ENCODE results near the gene RPL41.
A peak's percentile ranks its signal among the peaks of the same experiment; 100 is the strongest.
"Not testable (repeated sequence)": the region's sequence is repeated elsewhere in the genome, so short reads cannot be mapped to it uniquely, and the experiment has no call there.

Gene RPL41

DNA sequence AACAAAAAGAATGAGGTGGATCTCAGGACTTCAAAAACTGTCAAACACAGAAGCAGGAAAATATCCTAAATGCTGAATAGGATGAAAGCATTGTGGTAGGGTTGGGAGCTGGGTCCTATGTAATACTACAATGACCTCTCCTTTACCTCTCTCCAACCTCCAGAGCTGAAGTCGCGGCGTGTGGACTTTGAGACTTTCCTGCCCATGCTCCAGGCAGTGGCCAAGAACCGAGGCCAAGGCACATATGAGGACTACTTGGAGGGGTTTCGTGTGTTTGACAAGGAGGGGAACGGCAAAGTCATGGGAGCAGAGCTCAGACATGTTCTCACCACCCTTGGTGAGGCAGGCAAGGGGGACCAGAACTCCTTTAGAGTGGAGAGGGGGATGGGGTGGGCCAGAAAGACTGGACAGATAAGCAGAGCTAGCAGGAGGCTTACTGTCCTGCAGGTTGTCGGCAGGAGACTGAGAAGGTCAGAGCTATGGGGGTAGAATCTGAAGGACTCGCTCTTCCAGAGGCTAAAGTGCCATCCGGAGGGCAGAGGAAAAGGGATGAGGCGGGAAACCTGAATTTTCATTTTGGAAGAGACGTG lies 38.9 kb downstream of the RPL41 start:
- Histone ChIP-seq H3K36me3 (ENCODE audit: control insufficient read depth, insufficient read depth, low read length) (peaks cover 44% of the 10 kb centered on the region), H3K9me3 (ENCODE audit: control insufficient read depth, low read length) (no peaks in the 10 kb centered on the region), H3K27ac (ENCODE audit: low read depth, low read length, severe bottlenecking) (no peak overlapping the region), H3K4me3 (ENCODE audit: extremely low read depth, insufficient read depth, low read length, poor library complexity, severe bottlenecking) (no peak overlapping the region), H3K4me1 (ENCODE audit: control insufficient read depth, insufficient read depth, low read length, poor library complexity, severe bottlenecking) (peaks cover 21% of the 10 kb centered on the region)
- WGBS, 2 experiments (ENCODE audit: insufficient coverage in 2 of 2) = 91 to 95% methylated on average over 8 to 9 of the region's 11 CpGs

DNA sequence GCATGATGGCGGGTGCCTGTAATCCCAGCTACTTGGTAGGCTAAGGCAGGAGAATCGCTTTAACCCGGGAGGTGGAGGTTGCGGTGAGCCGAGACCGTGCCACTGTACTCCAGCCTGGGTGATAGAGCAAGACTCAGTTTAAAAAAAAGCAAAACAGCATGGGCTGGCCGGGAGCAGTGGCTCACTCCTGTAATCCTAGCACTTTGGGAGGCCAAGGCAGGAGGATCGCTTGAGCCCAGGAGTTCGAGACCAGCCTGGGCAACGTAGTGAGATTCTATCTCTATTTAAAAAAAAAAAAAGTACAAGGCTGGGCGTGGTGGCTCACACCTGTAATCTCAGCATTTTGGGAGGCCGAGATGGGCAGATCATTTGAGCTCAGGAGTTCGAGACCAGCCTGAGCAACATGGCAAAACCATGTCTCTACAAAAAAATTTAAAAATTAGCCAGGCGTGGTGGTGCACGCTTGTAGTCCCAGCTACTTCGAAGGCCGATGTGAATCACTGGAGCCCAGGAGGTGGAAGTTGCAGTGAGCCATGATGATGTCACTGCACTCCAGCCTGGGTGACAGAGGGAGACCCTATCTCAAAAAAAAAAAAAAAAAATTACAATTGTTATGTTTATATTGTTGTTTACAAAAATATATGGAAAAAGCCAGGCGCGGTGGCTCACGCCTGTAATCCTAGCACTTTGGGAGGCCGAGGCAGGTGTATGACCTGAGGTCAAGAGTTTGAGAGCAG lies 40.2 kb downstream of the RPL41 start:
- H3K4me3 ChIP-seq (ENCODE audit: extremely low read depth, insufficient read depth, low read length, poor library complexity, severe bottlenecking) = peak overlapping the region; percentile 99
- 91 to 94% methylated on average over 17 to 18 of the region's 21 CpGs for WGBS, 2 experiments (ENCODE audit: insufficient coverage in 2 of 2)
- peaks cover 57% of the 10 kb centered on the region for H3K36me3 ChIP-seq (ENCODE audit: control insufficient read depth, insufficient read depth, low read length)
- H3K9me3 ChIP-seq (ENCODE audit: control insufficient read depth, low read length); H3K27ac ChIP-seq (ENCODE audit: low read depth, low read length, severe bottlenecking): not testable (repeated sequence)
- peaks cover 25% of the 10 kb centered on the region for H3K4me1 ChIP-seq (ENCODE audit: control insufficient read depth, insufficient read depth, low read length, poor library complexity, severe bottlenecking)

DNA sequence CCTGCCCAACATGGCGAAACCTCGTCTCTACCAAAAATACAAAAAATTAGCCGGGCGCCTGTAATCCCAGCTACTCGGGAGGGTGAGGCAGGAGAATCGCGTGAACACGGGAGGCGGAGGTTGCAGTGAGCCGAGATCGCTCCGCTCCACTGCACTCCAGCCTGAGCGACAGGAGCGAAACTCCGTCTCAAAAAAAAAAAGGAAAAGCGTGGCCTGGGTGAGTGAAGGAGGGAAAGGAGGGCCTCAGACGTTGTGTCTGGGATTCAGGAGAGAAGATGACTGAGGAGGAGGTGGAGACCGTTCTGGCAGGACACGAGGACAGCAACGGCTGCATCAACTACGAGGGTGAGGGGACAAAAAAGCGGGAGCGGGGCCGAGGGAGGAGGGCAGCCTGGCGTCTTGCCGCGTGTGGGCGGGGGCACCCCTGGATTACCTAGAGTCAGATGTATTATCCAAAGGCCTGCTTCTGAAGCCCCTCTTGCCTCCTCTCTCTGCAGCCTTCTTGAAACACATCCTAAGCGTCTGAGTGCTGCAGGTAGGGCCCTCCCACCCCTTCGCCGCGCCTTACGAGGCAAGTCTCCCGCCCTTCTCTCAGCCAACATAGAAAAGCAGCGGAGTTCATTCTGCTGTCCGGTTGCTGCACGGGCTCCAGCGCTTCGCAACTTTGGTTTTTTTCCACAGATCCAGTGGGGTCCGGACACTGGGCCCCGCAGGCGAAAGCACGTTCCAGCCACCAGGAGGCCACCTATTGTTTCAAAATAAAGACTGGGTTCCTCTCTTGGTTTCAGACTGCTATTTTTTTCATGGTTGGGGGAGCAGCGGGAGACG lies 41.0 kb downstream of the RPL41 start:
- WGBS, 2 experiments (ENCODE audit: insufficient coverage in 2 of 2) = 30 to 34% methylated on average over 37 of the region's 45 CpGs
- Histone ChIP-seq H3K27ac (ENCODE audit: low read depth, low read length, severe bottlenecking) (peak overlapping the region; percentile 88), H3K4me1 (ENCODE audit: control insufficient read depth, insufficient read depth, low read length, poor library complexity, severe bottlenecking) (peaks cover 32% of the 10 kb centered on the region), H3K36me3 (ENCODE audit: control insufficient read depth, insufficient read depth, low read length) (peaks cover 65% of the 10 kb centered on the region), H3K9me3 (ENCODE audit: control insufficient read depth, low read length) (no peaks in the 10 kb centered on the region), H3K4me3 (ENCODE audit: extremely low read depth, insufficient read depth, low read length, poor library complexity, severe bottlenecking) (peak overlapping the region; percentile 99)

DNA sequence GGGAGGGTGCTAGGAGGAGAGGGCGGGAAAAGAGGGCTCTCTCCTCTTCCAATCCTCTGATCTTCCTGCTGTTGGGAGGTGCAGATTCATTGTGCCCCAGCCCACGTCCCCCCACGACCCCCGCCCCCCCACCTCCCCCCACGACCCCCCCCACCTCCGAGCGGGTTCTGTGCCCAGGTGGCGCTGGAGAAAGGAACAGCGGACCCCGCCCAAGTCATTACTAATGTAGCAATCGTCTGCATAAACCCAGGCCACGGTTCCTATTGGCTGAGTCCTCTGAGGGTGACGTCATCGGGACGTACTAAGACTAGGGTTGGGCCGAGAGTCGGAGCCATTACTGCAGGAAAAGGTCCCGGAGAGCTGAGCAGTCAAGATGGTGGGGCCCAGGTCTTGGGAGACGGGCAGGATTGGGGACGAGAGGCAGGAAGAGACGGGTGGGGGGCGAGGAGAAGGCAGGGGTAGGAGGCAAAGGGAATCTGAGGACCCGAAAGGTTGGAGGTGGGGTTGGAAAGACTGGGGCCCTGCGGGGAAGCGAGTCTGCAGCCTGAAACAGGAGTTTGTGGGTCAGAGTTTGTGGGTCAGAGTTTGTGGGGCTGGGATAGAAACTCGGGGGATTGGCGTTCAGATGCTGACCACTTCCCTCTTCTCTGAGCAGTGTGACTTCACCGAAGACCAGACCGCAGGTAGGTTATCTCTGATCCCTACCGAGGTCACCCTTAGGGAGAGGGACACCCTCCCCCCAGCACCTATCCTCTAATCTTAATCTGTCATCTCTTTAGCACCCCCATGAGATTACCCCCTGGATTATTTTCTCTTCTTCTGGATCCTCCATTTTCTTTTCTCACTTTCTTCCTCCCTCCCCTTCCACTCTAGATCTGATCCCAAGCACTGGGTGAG lies 41.8 kb downstream of the RPL41 start, which contains the start of gene MYL6:
Gene MYL6, plus strand, starts transcription at position 331 of the 897 bp plus-strand sequence. Its CDS starts 43 bp downstream, at position 374.
- Histone ChIP-seq H3K4me3 (ENCODE audit: extremely low read depth, insufficient read depth, low read length, poor library complexity, severe bottlenecking) (peak within 1 kb of the TSS; percentile 99), H3K27ac (ENCODE audit: low read depth, low read length, severe bottlenecking) (peak within 1 kb of the TSS; percentile 88), H3K9me3 (ENCODE audit: control insufficient read depth, low read length) (no peaks in the 10 kb centered on the region), H3K4me1 (ENCODE audit: control insufficient read depth, insufficient read depth, low read length, poor library complexity, severe bottlenecking) (peaks cover 31% of the 10 kb centered on the region), H3K36me3 (ENCODE audit: control insufficient read depth, insufficient read depth, low read length) (peaks cover 73% of the 10 kb centered on the region)
- 1% methylated on average over 19 to 20 of the region's 30 CpGs for WGBS, 2 experiments (ENCODE audit: insufficient coverage in 2 of 2)

DNA sequence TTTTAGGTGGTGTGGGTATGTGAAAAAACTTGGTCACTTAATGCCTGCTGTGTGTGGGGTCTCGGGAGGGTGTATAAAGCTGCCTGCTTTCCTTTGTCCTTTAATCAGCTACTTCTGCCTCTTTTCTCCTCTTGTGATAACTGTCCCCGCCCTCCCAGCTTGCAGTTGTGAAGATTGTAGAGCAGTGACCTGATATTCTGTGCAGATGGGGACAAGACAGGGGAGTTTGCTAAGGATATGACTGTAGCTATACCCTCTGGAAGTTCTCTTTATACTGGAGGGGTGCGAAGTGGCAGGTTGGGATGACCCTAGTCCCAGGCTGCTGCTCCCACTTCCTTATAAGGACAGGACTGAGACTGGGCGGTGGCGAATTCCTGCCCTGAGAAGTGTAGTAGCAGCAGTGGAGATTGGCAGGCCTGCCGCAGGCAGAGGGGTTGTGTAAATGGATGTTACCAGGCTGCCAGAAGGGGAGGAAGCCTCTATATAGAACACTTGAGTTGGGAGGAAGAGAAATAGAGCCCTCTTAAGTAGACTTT lies 42.6 kb downstream of the RPL41 start:
- H3K27ac ChIP-seq (ENCODE audit: low read depth, low read length, severe bottlenecking) = peak overlapping the region; percentile 88
- peak overlapping the region; percentile 99 for H3K4me3 ChIP-seq (ENCODE audit: extremely low read depth, insufficient read depth, low read length, poor library complexity, severe bottlenecking)
- peaks cover 78% of the 10 kb centered on the region for H3K36me3 ChIP-seq (ENCODE audit: control insufficient read depth, insufficient read depth, low read length)
- H3K9me3 ChIP-seq (ENCODE audit: control insufficient read depth, low read length) = no peaks in the 10 kb centered on the region
- H3K4me1 ChIP-seq (ENCODE audit: control insufficient read depth, insufficient read depth, low read length, poor library complexity, severe bottlenecking) = peaks cover 25% of the 10 kb centered on the region
- 0% methylated on average over 1 to 5 of the region's 6 CpGs for WGBS, 2 experiments (ENCODE audit: insufficient coverage in 2 of 2)

- Histone ChIP-seq H3K4me3 (ENCODE audit: extremely low read depth, insufficient read depth, low read length, poor library complexity, severe bottlenecking) (peak overlapping the region; percentile 99), H3K9me3 (ENCODE audit: control insufficient read depth, low read length) (no peaks in the 10 kb centered on the region), H3K36me3 (ENCODE audit: control insufficient read depth, insufficient read depth, low read length) (peaks cover 82% of the 10 kb centered on the region), H3K4me1 (ENCODE audit: control insufficient read depth, insufficient read depth, low read length, poor library complexity, severe bottlenecking) (peaks cover 25% of the 10 kb centered on the region), H3K27ac (ENCODE audit: low read depth, low read length, severe bottlenecking) (peak overlapping the region; percentile 88)
- WGBS, 2 experiments (ENCODE audit: insufficient coverage in 2 of 2) = 60 to 75% methylated on average over 6 to 7 of the region's 8 CpGs
Observed at GRCh38 chr12:56159482-56160192, 43.2 kb downstream of the RPL41 start.

GRCh38 chr12:56160193-56160763 lies 43.8 kb downstream of the RPL41 start:
- 80 to 81% methylated on average over 6 of the region's 7 CpGs for WGBS, 2 experiments (ENCODE audit: insufficient coverage in 2 of 2)

DNA sequence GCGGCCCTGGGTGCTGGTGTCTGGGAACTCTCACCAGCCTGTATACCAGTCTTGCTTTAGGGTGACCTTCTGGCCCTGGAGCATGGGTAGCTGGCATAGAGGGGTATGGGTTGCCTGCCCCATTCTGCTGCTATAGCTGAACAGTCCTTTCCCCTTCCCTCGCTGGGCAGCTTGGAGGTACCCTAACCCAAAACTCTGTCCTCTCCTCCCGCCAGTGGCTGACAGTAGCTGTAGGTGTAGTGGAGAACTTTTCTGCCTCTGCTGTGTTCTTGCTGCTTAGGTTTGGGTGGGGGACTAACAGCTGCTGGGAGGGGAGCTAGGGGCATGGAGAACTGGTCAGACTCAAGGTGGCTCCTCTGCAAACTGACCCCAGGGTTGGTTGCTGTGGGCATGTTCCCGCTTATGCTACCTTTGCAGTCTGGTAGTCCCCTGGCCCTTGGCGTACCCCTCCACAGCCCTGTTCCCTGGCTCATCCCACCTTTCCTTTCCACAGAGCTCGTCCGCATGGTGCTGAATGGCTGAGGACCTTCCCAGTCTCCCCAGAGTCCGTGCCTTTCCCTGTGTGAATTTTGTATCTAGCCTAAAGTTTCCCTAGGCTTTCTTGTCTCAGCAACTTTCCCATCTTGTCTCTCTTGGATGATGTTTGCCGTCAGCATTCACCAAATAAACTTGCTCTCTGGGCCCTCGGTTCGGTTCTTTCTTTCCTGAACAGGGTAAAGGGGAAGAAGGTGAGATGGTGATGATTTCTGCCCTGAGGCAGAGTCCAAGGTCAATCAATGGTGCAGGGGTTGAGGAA lies 44.7 kb downstream of the RPL41 start:
- Histone ChIP-seq H3K9me3 (ENCODE audit: control insufficient read depth, low read length) (no peaks in the 10 kb centered on the region), H3K27ac (ENCODE audit: low read depth, low read length, severe bottlenecking) (peak overlapping the region; percentile 88), H3K4me3 (ENCODE audit: extremely low read depth, insufficient read depth, low read length, poor library complexity, severe bottlenecking) (peak overlapping the region; percentile 99), H3K4me1 (ENCODE audit: control insufficient read depth, insufficient read depth, low read length, poor library complexity, severe bottlenecking) (peaks cover 25% of the 10 kb centered on the region), H3K36me3 (ENCODE audit: control insufficient read depth, insufficient read depth, low read length) (peaks cover 82% of the 10 kb centered on the region)
- 89 to 96% methylated on average over 4 to 5 of the region's 11 CpGs for WGBS, 2 experiments (ENCODE audit: insufficient coverage in 2 of 2)

More at GRCh38 chr12:56160193-56160763, 43.8 kb downstream of the RPL41 start:
- peaks cover 25% of the 10 kb centered on the region for H3K4me1 ChIP-seq (ENCODE audit: control insufficient read depth, insufficient read depth, low read length, poor library complexity, severe bottlenecking)
- peak overlapping the region; percentile 99 for H3K4me3 ChIP-seq (ENCODE audit: extremely low read depth, insufficient read depth, low read length, poor library complexity, severe bottlenecking)
- H3K27ac ChIP-seq (ENCODE audit: low read depth, low read length, severe bottlenecking) = peak overlapping the region; percentile 88
- H3K9me3 ChIP-seq (ENCODE audit: control insufficient read depth, low read length) = no peaks in the 10 kb centered on the region
- peaks cover 82% of the 10 kb centered on the region for H3K36me3 ChIP-seq (ENCODE audit: control insufficient read depth, insufficient read depth, low read length)
